GF-D8 (cell line): Measurements from ENCODE around the gene LMAN2L.

Experiments used
- DNase-seq: peaks from one replicate; lab custom pipeline; 2025; lab: John Stamatoyannopoulos, UW

Gene LMAN2L

DNA sequence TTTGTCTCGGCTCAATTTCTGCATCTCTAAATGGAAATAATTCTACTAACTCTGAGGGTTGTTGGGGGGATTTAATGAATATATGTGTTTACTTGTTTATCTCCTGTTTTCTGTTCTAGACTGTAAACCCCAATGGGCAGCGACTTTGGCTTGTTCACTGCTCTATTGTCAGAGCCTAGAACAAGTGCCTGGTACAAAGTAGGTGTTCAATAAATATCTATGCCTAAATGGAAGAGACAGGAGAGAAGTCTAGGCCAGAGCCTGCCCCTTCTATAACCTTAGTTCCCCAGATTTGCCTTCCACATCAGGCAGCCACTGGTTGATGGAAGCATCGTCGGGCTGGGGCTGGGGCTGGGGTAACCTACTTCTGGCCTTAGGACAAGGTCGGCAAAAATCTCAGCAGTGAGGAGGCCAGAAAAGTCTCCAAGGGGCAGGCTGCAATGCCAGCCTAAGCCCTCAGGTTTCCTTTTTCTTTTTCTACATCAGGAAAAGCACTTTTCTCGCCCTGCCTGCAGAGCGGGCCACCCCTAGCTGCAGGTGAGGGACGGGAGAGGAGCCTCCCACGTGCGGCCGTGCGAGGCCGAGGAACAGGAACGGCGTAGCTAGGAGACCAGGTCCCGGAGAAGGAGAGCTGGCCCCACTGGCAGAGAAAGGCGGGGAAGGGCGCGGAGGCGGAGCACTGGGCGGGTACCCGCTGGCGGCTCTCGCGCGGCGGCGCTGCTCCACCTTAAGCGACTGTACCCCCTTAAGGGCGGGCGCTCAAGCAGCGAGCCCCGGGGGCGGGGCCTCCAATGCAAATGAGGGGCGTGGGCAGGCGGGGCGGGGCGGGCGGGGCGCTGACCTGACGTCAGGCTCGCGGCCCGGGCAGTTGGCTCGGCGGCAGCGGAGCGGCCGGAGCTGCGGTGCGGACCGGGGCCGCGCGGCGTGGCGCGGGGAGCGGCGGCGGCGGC, 20.4 kb upstream of the LMAN2L start, which contains the start of gene CNNM4:
CNNM4 (plus strand) TSS at position 867 of the 950 bp plus-strand sequence. CDS start 98 bp downstream, outside the sequence.
- peak; percentile 84 for DNase-seq

DNA sequence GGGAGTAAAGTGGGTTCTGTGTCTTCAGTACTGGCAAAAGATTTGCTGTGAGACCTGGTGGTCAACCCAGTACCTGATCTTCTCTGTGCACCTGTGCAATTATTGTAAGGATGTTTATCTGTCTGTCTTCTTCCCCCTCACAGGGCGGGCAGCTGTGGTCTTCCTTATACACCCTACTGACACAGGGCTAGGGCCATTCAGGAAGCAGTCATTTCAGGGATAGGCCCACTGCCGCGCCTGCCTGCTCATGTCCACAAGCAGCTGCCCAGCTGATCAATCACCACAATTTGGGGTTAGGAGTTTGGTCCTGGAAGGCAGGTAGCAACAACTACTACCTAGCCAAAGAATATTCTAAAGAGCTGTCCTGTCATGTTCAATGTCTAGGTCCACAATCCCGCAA, 19.7 kb upstream of the LMAN2L start:
- no peak for DNase-seq

DNA sequence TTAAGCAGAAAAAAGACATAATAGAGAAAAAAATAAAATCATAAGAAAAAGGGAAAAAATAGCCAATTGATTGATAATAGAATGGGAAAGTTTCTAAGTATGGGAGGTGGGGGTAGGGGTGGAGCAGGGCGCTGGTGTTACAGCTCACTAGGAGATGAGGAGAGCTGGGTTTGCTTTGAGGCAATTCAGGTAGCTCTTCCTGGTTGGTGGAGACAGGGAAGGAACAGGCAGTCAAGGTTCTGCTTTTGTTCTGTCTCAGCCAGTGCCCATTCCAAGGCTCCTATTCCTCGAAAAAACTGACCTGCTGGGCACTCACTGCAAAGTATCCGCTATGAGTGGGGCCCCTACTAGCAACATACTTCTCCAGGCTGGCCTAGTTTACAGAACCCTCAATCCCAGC, 19.1 kb upstream of the LMAN2L start:
- no peak for DNase-seq

DNA sequence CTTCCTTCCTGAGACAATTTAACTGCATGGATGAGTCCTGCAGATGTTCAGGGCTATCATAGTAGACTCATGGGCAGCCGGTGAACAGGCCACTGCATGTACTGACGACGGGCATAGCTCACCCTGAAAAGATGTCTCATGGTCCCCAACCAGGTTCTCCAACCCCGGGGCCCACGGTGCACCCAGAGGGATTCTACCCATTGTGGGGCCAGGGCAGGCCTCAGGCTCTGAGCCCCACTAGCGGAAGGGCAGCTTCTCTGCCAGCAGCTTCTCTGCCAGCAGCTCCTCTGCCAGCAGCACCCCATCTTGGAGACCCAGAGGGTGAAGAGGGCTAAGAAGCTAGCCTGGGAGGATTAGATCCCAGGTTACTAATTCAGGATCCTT, 17.6 kb upstream of the LMAN2L start:
- no peak for DNase-seq

DNA sequence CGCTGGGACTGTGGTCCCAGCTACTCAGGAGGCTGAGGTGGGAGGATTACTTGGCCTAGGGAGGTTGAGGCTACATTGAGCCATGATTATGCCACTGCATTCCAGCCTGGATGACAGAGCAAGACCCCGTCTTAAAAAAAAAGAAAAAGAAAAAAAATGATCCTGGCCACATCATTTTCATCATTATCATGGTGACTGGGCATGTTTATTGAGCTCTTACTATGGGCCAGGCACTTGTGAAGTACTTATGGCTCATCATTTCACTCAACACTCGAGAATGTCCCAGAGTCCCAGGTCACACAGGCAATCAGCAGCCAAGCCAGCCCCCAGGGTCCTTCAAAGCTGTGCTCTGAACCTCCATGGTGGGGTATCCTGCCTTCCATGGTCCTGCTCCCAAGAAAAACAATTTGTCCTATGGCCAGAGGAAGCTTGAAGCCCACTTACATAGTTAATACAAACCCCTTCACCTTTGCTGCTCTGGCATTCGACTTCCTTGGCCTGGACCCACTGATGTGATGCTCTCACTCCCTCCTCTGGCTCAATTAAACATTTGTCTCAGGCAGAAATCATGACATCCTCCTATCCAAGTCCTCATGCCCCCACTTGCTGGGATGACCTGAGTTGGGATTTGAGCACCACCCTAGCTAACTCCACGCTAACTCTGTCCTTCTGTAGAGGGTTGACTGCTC, 17.1 kb upstream of the LMAN2L start:
- DNase-seq = no peak

DNA sequence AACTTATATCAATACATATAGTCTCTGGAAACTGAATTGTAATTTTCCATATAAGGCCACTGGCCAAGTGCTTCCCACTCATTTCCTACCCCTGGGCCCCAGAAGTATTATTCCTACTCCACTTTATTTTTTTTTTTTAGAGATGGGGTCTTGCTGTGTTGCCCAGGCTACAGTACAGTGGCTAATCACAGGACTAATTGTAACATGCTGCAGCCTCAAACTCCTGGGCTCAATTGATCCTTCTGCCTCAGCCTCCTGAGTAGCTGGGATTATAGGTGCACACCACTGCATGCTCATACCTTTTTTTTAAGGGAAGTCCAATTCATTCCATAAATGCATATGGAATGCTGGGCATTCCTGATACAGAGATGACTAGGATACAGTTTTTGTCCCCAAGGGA, 14.5 kb upstream of the LMAN2L start:
- no peak for DNase-seq

DNA sequence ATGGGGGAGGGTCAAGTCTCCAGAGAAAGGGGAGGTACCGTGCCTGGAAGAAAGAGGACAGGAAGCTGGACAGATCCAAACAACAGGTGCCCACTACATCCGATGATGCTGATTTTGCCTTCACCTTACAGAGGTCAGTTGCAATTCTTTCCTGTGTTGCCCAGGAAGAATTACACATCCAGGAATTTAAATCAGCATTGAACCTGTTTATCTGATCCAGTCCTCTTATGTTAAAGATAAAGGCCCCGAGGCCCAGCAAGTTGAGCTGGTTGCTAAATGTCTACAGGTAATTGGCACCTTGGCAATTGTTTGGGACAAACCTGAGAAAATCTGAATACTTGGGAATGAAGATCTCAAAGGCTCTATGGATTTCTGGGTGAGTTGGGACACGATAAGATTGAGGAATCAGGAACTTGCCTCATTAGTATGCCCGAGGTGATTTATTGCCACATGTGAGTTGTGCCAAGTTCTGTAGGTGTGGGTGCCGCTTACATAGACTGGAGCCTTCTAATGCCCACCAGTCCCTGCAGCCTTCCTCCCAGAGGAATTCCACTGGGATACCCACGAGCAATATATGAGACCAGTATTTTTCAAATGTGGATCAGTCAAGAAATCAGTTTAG, 13.9 kb upstream of the LMAN2L start:
- DNase-seq = no peak

DNA sequence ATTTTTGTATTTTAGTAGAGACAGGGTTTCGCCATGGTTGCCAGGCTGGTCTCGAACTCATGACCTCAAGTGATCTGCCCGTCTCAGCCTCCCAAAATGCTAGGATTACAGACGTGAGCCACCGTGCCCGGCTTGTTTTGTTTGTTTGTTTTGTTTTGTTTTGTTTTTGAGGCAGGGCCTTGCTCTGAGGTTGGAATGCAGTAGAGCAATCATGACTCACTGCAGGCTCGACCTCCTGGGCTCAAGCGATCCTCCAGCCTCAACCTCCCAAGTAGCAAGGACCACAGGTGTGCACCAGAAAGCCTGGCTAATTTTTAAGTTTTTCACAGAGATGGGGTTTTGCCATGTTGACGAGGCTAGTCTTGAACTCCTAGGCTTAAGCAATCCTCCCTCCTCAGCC, 11.9 kb upstream of the LMAN2L start:
- DNase-seq = no peak

DNA sequence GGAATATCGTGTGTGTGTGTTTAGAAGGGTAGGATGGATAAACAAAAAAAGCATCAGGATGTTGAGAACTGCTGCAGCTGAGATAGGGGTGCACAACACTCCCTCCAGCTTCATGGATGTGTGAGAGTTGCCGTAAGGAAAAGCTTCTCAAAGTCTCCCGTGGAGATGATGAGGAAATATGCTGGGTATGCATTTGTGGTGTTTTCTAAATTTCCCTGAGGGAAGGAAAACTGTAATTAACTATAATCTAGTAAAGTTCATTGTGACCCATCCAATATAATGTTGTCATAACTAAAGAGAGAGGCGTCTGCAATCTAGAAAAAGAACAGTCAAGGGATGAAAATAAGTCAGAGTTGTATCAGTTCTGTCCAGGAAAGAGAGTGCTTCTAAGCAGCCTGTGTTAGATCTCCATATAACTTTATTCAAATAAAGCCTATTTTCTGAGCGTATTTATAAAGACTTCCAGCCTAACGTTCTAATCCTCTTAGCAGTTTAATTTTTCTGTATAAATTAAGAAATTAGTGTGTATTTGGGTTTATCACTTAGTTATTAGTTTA, 7.3 kb upstream of the LMAN2L start:
- DNase-seq = no peak

DNA sequence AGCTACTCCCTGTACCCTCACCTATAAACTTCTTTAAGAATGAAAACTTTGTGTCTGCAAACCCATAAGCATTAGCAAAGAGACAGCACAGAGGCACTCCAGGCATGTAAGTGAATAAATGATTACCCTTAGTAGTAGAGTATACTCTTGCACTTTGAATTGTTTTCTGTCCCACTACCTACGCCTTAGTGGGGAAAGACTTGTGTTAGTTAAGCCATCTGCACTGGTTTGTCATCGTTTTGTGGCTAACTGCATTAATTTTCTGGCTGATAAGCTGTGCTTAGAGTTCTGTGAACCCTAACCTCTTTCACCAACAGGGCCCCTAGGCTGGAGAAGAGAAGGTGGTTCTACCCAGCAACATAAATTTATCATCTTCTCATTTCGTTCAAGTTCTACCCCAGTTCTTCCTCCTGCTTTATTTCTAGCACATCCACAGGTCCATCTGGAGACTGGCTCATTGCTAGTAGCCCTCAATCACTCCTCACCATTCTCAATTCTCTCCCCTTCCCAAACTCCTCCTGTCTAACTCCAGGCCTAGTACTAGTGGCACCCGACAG, 710 bp downstream of the LMAN2L start:
- no peak for DNase-seq

DNA sequence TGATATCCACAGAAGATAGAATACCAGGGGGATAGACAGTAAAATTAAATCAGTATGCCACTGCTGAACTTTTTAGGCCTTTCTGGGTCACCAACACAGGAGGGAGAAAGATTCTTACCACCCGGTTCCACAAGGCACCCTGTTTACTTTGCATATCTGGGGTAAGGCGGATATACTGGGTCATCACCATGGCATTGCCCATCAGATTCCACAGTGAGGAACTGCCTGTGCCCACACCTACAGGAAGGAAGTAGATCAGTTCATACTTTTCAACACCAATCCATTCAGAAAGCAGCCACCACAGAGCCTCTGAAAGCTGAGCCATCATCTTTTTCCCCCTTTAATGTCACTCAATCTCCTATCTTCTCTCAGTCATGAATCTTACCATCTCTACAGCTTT, 2.0 kb downstream of the LMAN2L start:
- DNase-seq = no peak

DNA sequence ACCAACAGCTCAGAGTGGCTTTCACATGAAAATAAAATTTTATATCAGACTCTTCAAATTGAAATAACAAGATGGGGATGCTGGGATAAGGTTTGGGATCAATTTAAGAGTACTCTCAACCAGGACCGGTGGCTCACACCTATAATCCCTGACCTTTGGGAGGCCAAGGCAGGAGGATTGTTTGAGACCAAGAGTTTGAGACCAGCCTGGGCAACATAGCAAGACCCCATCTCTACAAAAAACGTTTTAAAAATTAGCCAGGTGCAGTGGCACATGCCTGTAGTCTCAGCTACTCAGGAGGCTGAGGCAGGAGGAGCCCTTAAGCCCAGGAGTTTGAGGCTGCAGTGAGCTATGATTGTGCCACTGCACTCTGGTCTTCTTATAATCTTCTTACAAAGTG, 2.6 kb downstream of the LMAN2L start:
- no peak for DNase-seq

DNA sequence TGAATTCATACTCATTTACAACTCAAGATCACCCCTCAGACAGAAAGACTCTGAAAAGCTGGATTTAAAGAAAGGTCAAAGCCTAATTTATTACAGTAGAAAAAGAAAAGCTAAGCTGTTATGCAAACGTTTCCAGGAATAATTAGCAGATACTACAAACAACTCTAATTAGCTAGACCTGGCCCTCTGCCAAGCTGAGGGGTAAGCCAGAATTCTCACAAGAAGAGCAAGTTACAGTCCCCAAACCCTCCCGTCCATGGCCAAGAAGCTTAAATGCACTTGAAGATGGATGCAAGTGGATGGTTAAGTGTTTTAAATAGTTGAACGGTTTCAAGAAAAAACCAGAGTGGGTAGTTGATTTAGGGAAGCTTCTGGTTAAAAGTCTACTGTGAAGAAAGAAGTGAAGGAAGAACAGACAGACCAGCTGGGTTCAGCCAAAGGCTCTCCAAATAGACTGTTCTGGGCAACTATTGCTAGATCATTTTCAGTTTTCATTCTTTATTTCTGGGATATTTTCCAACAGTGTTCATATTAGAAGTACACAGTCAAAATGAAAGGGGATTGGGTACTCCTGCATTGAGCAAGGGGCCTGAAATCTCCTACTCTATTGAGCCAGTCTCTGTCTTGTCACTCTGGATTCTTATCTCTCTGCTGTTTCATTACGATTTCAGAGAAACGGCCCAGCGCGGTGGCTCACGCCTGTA, 4.8 kb downstream of the LMAN2L start:
- DNase-seq = no peak

DNA sequence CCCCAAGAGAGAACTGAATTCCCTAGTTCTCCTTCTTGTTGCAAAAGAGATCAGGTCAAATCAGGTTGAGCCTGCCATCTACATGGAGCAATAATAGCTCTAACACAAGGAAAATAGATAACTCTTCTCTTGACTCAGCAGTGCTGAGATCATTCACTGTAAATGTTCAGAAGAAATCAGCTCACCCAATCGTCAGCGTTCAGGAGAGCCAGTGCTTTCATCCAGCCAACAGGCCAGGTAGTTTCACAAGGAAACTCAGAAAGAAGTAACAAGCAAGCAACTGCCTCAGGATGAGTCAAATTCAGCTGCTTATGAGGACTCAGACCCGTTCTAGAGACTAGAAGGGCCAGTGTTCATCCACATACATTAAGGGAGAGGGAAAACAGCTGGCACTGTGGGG, 5.9 kb downstream of the LMAN2L start:
- DNase-seq = no peak

DNA sequence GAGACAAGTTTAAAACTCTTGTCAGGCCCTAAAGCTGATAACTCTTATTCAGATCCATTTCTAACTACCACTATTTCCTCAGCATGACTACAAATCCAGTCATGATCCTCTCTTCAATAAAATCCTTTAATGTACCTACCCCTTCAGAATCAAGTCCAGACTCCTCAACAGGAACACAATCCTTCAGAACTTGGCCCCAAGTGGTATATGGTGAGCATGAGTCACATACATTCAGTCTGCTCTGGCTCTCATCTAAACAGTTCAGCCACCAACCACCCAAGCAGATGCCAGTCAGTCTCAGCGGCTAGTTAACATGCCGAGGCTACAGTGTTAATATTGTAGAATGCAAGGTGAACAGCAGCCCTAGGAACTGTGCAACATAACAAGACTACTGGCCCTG, 9.7 kb downstream of the LMAN2L start:
- no peak for DNase-seq

DNA sequence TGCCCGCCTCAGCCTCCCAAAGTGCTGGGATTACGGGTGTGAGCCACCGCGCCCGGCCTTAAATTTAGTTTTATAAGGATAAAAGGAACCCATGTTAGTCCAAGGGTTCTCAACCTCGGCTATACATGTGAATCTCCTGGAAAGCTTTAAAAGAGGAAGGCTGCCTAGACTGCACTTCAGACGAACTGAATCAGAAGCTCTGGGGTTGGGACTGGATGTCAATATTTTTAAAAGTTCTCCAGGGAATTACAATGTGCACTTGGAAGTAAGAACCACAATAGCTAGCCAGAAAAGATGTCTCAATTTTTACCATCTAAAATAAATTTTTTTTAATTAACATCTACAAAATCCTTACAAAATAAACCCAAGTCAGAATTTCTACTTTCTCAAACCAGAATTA, 10.1 kb downstream of the LMAN2L start:
- no peak for DNase-seq

DNA sequence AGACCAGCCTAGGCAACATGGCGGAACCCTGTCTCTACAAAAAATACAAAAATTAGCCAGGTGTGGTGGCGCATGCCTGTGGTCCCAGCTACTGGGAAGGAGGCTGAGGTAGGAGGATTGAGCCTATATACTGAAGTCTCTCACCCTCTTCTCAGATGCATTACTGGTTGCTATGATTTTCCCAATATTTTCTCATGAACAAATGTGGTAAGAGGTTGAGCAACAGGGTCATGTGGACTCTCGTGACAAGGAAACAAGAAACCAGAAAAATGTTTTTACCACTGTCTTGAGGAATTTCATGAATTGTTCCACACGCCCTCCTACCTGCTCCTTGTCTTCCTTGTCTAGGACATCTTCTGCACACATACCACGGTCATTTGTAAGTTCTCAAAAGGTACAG, 12.4 kb downstream of the LMAN2L start:
- DNase-seq = peak; percentile 10

DNA sequence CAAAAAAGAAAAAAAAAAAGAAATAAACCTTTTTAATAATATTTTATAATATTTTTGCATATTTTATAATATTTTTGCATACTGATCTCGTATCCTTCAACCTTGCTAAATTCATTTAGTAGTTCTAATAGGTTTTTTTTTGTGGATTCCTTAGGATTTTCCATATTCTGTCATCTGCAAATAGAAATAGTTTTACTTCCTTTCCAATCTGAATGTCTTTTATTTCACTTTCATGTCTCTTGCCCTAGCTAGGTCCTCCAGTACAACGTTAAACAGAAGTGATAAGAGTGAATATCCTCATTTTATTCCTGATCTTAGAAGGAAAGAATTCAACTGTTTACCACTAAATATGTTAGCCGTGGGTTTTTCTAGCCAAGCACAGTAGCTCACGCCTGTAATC, 13.7 kb downstream of the LMAN2L start:
- DNase-seq = no peak

DNA sequence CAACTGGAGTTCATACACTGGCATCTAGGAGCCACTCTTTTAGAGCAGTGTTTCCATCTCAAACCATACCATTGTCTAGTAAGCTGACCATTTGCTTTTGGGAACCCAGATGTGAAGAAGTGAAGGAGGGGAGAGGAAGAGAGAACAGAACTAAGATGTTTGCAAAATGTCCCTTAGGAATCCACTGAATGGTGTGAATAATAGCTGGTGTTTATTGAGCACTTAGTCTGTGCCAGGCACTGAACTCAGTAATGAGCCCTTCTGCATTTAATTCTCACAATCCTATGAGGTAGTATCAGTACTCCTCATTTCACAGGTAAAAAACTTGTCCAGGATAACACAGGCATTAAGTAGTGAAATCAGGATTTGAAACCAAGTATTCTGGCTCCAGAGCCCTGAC, 23.5 kb downstream of the LMAN2L start:
- DNase-seq = no peak

DNA sequence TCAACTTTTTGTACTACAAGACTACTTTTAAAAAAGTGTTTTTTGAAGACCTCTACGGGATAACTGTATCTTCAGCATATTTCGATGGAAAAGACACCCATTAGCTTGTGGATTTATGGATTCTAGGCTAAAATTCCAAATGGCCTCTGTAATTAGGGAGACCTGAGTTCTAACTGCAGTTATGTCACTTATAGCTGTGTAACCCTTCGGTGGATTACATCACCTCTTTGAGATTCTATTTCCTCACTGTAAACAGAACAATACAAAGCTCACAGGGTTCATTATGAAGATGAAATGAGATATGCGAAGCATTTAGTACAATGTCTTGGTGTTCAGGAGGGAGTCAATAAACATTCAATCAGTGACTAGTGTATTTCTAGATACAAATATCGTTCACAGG, 24.2 kb downstream of the LMAN2L start:
- no peak for DNase-seq

DNA sequence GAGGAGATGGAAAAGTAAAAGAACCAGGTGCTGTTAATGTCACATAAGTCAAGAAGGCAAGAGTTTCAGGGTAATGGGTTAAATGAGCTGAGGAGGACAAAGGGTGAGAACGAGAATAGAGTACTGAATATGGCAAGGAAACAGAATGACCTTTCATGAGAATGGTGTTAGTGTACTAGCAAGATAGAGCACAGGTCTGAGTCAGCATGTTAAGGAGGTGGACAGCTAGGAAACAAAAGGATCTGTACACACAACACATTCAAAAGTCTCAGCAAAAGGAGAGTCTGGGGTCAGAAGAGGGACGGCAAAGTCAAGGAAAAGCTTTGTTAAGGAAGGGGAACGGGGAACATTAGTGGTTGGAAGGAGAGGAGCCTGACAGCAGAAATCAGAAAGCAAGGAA, 28.9 kb downstream of the LMAN2L start:
- DNase-seq = no peak
